Activated CD4-positive, alpha-beta memory T cell treated with anti-CD3 and anti-CD28 coated beads, Interleukin-2, amount 10 ng/mL, durations not matched to agents 7 days and 5 days (primary cell): ENCODE results near the gene HSCB. TPM values are rescaled to one million over a fixed set of nuclear protein-coding genes. Genes with fewer than 3 reads are reported as not detected.
A peak's percentile ranks its signal among the peaks of the same experiment; 100 is the strongest.
"Not testable (repeated sequence)": the region's sequence is repeated elsewhere in the genome, so short reads cannot be mapped to it uniquely, and the experiment has no call there.

ENCODE experiments used
- CTCF ChIA-PET: fragments of 350-600 bp; sonication (Branson Sonifier 250); formaldehyde crosslinking; loops from one replicate; lab custom pipeline; 2021; ENCODE audit warnings: antibody characterized with exemption, inconsistent platforms; lab: Charles Lee
- POLR2A ChIA-PET: fragments of 350-600 bp; sonication (Branson Sonifier 250); formaldehyde crosslinking; loops from one replicate; lab custom pipeline; 2021; ENCODE audit warnings: antibody characterized with exemption; lab: Charles Lee
- DNase-seq: peaks from one replicate; pipeline ENCODE4 v3.0.0-alpha.2; 2020
- H3K27ac Mint-ChIP-seq: one replicate; pipeline ENCODE4 v1.8.0; 2021; ENCODE audit warnings: mild to moderate bottlenecking, mixed read lengths
- H3K27me3 Mint-ChIP-seq: one replicate; pipeline ENCODE4 v1.8.0; 2021; ENCODE audit warnings: mixed read lengths
- H3K36me3 Mint-ChIP-seq: one replicate; pipeline ENCODE4 v1.8.0; 2021; ENCODE audit warnings: low read depth, mixed read lengths
- H3K4me1 Mint-ChIP-seq: one replicate; pipeline ENCODE4 v1.8.0; 2021; ENCODE audit warnings: mixed read lengths
- H3K4me3 Mint-ChIP-seq: one replicate; pipeline ENCODE4 v1.8.0; 2021; ENCODE audit warnings: mild to moderate bottlenecking, mixed read lengths
- H3K9me3 Mint-ChIP-seq: one replicate; pipeline ENCODE4 v1.8.0; 2021; ENCODE audit warnings: mixed read lengths
- total RNA-seq, 2 experiments: library from RNA; stranded (reverse); gene quantifications; one replicate each; pipeline ENCODE4 v1.2.3, GENCODE V29; 2021

The HSCB gene
- total RNA-seq, 2 experiments from 2014 or later: 14.4 to 16.1 TPM

DNA sequence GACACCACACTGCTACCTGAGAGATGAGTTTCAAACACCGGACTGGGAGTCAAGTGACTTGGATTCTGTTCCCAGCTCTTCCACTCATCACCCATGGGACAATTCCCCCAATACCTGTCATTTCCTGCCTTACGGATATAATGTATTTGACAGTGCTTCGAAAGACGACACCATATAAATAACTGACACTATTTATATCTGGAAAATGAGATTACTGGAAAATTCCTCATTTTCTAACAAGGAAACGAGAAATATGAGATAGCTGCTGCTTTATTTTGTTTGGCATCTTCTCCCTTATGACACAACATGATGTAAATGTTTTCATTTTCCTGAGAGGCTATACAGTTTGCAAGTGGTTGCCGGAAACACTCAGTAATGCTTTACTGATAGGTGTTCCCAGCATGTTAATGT, 8.6 kb downstream of the HSCB start:
- ChIA-PET POLR2A (interaction anchor here (0.9 to 1.6 kb wide), 3 partner anchors 8 to 10 kb away, joined by 3 to 4 read pairs (median 3); partner anchors contain the start of gene CHEK2), CTCF (interaction anchor here (0.7 kb wide), 1 partner anchor 82 kb away, joined by 4 read pairs; no protein-coding TSS in a partner anchor)
- Mint-ChIP-seq H3K27ac (no peak overlapping the region), H3K9me3 (no peaks in the 10 kb centered on the region), H3K4me3 (no peak overlapping the region), H3K36me3 (peaks cover 47% of the 10 kb centered on the region), H3K27me3 (no peaks in the 10 kb centered on the region), H3K4me1 (peaks cover 16% of the 10 kb centered on the region)
- DNase-seq: no peak

DNA sequence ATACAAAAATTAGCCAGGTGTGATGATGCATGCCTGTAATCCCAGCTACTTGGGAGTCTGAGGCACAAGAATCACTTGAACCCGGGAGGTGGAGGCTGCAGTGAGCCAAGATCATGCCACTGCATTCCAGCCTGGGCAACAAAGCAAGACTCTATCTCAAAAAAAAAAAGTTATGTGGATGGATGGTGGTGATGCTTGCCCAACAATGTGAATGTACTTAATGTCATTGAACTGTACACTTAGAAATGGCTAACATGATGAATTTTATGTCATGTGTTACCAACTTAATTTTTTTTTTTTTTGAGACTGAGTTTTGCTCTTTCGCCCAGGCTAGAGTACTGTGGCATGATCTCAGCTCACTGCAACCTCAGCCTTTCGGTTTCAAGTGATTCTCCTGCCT, 12.7 kb downstream of the HSCB start:
- H3K27ac Mint-ChIP-seq, H3K4me3 Mint-ChIP-seq, H3K9me3 Mint-ChIP-seq, H3K4me1 Mint-ChIP-seq, H3K27me3 Mint-ChIP-seq, DNase-seq, CTCF ChIA-PET, POLR2A ChIA-PET: not testable (repeated sequence)
- peaks cover 22% of the 10 kb centered on the region for H3K36me3 Mint-ChIP-seq

DNA sequence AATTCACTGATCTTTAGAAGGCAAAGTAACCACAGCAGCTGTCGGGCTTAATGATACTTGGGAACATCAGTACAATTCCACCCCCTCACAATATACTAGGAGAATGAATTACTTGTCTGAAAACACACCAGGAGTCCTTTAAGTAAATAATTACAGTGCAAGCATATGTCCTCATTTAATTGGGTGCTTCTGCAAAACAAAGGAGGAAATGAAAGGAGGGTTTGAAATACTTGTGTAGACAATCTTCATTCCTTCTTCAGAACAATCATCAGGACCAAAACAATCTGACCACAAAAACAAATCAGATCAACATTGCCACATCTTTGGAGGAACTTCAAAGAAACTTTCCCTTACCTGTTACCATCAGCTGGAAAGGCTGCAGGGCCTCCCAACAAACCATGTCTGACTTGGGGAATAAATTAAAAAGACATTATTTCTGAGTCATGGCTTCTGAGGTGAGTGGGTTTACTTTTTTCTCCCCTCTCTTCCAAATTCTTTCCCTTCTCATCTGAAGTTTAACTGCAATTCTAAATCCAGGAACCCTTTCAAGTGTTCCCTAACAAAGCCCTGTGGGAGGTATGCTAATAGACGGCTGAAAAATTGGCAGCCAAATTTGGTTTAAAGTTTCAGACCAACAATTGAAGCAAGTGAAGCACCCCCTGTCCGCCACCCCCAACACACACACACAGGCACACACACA, 18.2 kb downstream of the HSCB start:
- no peak for DNase-seq
- H3K9me3 Mint-ChIP-seq: no peaks in the 10 kb centered on the region
- ChIA-PET CTCF (interaction anchor here (1.8 kb wide), 1 partner anchor 10 kb away, joined by 4 read pairs; no protein-coding TSS in a partner anchor), POLR2A (interaction anchor here (1.3 kb wide), 1 partner anchor 10 kb away, joined by 4 read pairs; no protein-coding TSS in a partner anchor)
- H3K4me1 Mint-ChIP-seq: peaks cover 7% of the 10 kb centered on the region
- no peak overlapping the region for H3K4me3 Mint-ChIP-seq
- H3K27me3 Mint-ChIP-seq: peaks cover 2% of the 10 kb centered on the region
- H3K27ac Mint-ChIP-seq: no peak overlapping the region
- H3K36me3 Mint-ChIP-seq: peaks cover 3% of the 10 kb centered on the region

DNA sequence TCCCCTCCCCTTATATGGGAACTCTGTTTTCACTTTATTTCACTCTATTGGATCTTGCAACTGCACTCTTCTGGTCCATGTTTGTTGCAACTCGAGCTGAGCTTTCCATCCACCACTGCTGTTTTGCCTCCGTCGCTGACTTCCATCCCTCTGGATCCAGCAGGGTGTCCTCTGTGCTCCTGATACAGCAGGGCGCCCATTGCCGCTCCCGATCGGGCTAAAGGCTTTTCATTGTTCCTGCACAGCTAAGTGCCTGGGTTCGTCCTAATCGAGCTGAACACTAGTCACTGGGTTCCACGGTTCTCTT, 19.6 kb downstream of the HSCB start:
- Mint-ChIP-seq H3K4me3 (no peak overlapping the region), H3K27me3 (peaks cover 2% of the 10 kb centered on the region), H3K9me3 (no peaks in the 10 kb centered on the region), H3K27ac (no peak overlapping the region), H3K36me3 (peaks cover 3% of the 10 kb centered on the region), H3K4me1 (peaks cover 7% of the 10 kb centered on the region)
- POLR2A ChIA-PET: interaction anchor here (1.1 to 1.3 kb wide), 2 partner anchors 11 to 12 kb away, joined by 4 read pairs; partner anchors contain the start of gene CCDC117
- CTCF ChIA-PET: no interaction called here
- DNase-seq: no peak

DNA sequence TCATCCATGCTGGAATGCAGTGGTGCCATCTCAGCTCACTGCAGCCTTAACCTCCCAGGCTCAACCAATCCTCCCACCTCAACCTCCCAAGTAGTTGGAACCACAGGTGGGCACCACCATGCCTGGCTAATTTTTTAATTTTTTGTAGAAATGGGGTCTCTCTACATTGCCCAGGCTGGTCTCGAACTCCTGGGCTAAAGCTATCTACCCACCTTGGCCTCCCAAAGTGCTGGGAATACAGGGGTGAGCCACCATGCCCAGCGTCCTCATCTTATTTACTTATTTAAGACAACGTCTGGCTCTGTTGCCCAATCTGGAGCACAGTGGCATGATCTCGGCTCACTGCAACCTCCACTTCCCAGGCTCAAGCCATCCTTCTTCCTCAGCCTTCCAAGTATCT, 20.2 kb downstream of the HSCB start:
- H3K27ac Mint-ChIP-seq, CTCF ChIA-PET: not testable (repeated sequence)

DNA sequence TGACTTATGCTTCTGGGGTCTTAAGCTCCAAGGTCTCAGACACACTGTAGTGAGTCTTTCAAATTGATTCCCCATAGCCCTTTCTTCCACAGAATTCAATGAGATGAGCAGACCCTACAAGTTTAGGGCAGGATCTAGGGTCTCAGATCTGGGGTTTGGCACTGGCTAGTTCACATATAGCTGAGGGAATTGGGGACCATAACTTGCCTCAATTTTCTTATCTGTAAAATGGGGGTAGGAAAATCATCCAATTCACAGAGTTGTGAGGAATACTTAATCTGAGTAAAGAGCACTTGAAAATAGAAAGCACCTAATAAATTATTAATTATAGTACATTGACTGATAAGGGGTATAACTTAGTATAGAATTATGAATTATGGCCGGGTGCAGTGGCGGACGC, 24.8 kb downstream of the HSCB start:
- Mint-ChIP-seq H3K4me1 (no peaks in the 10 kb centered on the region), H3K36me3 (no peaks in the 10 kb centered on the region), H3K27me3 (peaks cover 3% of the 10 kb centered on the region), H3K4me3 (no peak overlapping the region), H3K27ac (no peak overlapping the region), H3K9me3 (peaks cover 6% of the 10 kb centered on the region)
- no peak for DNase-seq
- CTCF ChIA-PET: interaction anchor here (0.7 kb wide), 1 partner anchor 334 kb away, joined by 3 read pairs; no protein-coding TSS in a partner anchor
- POLR2A ChIA-PET: interaction anchor here (1.0 kb wide), 1 partner anchor 24 kb away, joined by 3 read pairs; no protein-coding TSS in a partner anchor

More for the DNA sequence above, 20.2 kb downstream of the HSCB start:
- DNase-seq, H3K4me1 Mint-ChIP-seq, H3K27me3 Mint-ChIP-seq, H3K36me3 Mint-ChIP-seq, POLR2A ChIA-PET, H3K4me3 Mint-ChIP-seq, H3K9me3 Mint-ChIP-seq: not testable (repeated sequence)

DNA sequence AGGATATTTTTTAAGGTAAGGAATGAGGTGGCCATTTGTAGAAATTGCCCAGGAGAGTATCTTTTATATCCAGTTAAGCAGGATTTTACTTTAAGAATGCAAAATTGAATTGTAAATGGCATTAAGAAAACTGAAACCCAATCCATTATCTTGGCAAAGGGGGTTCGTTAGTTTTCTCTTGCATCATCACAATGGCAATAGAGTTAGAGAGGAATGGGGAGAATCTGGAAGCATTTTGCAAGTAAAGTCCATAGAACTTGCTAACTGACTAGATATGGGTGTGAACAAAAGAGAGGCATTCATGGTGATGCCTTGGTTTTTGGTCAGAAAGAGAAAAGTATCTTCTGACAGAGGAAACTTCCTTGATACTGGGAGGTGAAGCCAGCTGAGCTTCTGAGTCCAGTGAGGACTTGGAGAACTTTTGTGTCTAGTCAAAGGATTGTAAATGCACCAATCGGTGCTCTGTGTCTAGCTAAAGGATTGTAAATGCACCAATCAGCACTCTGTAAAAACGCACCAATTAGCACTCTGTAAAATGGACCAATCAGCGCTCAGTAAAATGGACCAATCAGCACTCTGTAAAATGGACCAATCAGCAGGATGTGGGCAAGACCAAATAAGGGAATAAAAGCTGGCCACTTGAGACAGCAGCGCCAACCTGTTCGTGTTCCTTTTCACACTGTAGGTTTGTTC, 27.0 kb downstream of the HSCB start:
- peaks cover 10% of the 10 kb centered on the region for H3K4me1 Mint-ChIP-seq
- ChIA-PET POLR2A (no interaction called here), CTCF (interaction anchor here (0.6 kb wide), 1 partner anchor 10 kb away, joined by 3 read pairs; no protein-coding TSS in a partner anchor)
- H3K27ac Mint-ChIP-seq: no peak overlapping the region
- H3K27me3 Mint-ChIP-seq: peaks cover 3% of the 10 kb centered on the region
- H3K9me3 Mint-ChIP-seq: peaks cover 6% of the 10 kb centered on the region
- no peak overlapping the region for H3K4me3 Mint-ChIP-seq
- H3K36me3 Mint-ChIP-seq: peaks cover 6% of the 10 kb centered on the region
- no peak for DNase-seq

DNA sequence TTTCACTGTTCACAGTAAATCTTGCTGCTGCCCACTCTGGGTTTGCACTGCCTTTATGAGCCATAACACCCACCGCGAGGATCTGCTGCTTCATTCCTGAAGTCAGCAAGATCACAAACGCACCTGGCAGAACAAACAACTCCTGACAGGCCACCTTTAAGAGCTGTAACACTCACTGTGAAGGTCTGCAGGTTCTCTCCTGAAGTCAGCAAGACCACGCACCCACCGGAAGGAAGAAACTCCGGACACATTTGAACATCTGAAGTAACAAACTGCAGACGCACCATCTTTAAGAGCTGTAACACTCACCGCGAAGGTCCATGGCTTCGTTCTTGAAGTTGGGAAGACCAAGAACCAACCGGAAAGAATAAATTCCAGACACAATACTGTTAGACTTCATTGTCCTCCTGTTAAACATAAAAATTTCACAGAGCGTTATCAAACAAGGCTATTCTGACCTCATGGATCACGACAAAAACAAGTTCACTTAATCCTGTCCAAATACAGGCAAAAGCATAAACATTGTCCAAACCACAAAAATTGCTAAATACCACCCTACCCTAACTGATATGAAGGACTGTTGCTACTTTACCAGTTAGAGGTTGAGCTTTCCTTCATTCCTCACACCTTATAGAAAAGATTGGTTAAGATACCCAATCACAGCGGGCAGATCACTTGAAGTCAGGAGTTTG, 27.7 kb downstream of the HSCB start:
- no peak for DNase-seq
- Mint-ChIP-seq H3K27me3 (peaks cover 3% of the 10 kb centered on the region), H3K36me3 (peaks cover 9% of the 10 kb centered on the region), H3K4me1 (peaks cover 13% of the 10 kb centered on the region), H3K9me3 (peaks cover 6% of the 10 kb centered on the region), H3K4me3 (no peak overlapping the region), H3K27ac (no peak overlapping the region)
- ChIA-PET CTCF (interaction anchor here (1.6 kb wide), 1 partner anchor 10 kb away, joined by 4 read pairs; no protein-coding TSS in a partner anchor), POLR2A (no interaction called here)

DNA sequence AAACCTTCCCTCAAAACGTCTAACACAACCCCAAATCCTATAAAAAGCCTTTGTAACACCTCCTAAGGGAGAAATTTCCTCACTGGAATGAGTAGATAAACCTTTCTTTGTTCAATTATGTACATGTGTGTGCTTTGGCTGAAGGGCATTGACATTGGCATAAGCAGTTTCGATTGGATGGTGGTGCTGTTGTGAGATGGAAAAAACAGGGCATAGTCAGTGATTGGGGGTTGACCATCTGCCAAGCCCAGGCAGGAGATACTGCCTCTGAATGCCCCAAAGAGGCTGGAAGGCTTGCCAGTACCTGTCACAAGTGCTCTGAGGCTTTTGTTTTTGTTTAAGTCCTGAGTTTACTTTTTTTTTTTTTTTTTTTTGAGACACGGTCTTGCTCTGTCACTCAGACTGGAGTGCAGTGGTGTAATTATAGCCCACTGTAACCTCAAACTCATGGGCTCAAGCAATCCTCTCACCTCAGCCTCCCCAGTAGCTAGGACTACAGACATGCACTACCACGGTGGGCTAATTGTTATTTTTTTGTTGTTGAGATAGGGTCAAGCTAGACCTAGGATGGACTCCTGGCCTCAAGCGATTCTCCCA, 29.5 kb downstream of the HSCB start:
- Mint-ChIP-seq H3K4me1 (peaks cover 24% of the 10 kb centered on the region), H3K4me3 (no peak overlapping the region), H3K9me3 (peaks cover 6% of the 10 kb centered on the region), H3K27ac (no peak overlapping the region), H3K36me3 (peaks cover 26% of the 10 kb centered on the region), H3K27me3 (peaks cover 3% of the 10 kb centered on the region)
- DNase-seq: no peak
- ChIA-PET POLR2A (interaction anchor here (2.4 to 2.6 kb wide), 2 partner anchors 28 to 41 kb away, joined by 13 to 15 read pairs; no protein-coding TSS in a partner anchor), CTCF (interaction anchor here (1.6 to 2.2 kb wide), 2 partner anchors 11 to 26 kb away, joined by 4 to 6 read pairs; no protein-coding TSS in a partner anchor)

DNA sequence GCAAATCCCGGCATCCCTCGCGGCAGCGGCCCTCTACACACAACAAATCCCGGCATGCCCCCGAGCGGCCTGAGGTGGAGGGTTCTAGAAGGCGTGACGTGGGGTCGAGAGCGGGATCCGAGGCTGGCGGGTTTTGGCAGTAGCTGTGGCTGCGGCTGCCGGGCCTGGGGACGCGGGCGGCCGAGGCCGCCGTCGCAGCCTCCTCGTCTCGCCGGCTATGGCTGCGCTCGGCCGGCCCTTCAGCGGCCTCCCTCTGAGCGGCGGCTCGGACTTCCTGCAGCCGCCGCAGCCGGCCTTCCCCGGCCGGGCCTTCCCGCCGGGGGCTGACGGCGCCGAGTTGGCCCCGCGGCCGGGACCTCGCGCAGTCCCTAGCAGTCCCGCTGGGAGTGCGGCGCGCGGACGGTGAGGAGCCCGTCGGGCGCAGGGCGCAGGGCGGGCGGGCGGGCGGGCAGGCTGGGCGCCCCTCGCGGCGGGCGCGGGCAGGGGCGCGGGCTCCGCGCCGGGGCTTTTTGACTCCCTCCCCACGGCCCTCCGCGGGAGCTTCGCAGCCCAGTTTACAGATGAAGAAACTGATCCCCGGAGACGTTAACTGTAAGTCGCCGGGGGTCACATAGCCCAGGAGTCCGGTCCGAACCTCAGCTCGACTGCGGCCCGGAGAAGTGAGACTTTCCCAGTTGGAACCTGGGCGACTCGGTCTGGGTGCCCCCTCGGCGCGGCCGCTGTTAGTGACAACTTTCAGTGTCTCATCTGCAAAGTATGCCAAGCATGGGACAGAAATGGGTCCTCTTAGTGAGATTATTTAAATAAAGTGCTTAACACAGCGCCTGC, 31.0 kb downstream of the HSCB start, which contains the start of gene CCDC117:
TSS of gene CCDC117 (plus strand) at position 63 of the 828 bp plus-strand sequence. CDS start at position 218, 155 bp downstream.
- peak within 1 kb of the TSS; percentile 97 for H3K27ac Mint-ChIP-seq
- POLR2A ChIA-PET: interaction anchor here (0.8 to 3.3 kb wide), 16 partner anchors 12 to 854 kb away, joined by 3 to 93 read pairs (median 5); partner anchors contain the start of genes CHEK2, HSCB, PITPNB and XBP1
- peak; percentile 95 for DNase-seq
- H3K4me1 Mint-ChIP-seq: peaks cover 24% of the 10 kb centered on the region
- CTCF ChIA-PET: interaction anchor here (0.6 to 2.4 kb wide), 15 partner anchors 8 to 854 kb away, joined by 3 to 10 read pairs (median 3); partner anchors contain the start of genes CHEK2, HSCB and PITPNB
- peaks cover 32% of the 10 kb centered on the region for H3K36me3 Mint-ChIP-seq
- peak within 1 kb of the TSS; percentile 96 for H3K4me3 Mint-ChIP-seq
- peaks cover 6% of the 10 kb centered on the region for H3K9me3 Mint-ChIP-seq
- peaks cover 3% of the 10 kb centered on the region for H3K27me3 Mint-ChIP-seq

DNA sequence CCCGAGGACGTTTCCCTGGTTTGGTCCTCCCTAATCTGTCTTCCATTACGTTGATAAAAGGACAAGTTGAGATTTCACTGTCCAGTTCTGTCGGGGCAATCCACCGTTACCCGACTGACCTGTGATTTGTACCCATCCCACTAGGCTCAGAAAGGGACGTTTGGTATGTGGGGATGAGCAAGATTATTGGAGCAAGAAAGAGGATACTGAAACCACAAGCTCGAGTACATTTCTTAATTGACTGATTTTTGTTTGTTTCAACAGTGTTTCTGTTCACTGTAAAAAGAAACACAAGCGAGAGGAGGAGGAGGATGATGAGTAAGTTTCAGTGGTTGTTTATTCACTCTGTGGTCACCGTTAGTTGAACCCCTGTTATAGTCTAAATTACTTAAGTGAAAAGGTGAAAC, 31.6 kb downstream of the HSCB start:
- POLR2A ChIA-PET: interaction anchor here (0.8 to 3.3 kb wide), 11 partner anchors 13 to 56 kb away, joined by 3 to 93 read pairs (median 10); partner anchors contain the start of genes CHEK2, HSCB and XBP1
- CTCF ChIA-PET: interaction anchor here (1.0 to 2.4 kb wide), 8 partner anchors 17 to 854 kb away, joined by 3 to 10 read pairs (median 4); partner anchors contain the start of gene PITPNB
- peaks cover 36% of the 10 kb centered on the region for H3K36me3 Mint-ChIP-seq
- H3K27me3 Mint-ChIP-seq: peaks cover 3% of the 10 kb centered on the region
- H3K9me3 Mint-ChIP-seq: peaks cover 6% of the 10 kb centered on the region
- peaks cover 24% of the 10 kb centered on the region for H3K4me1 Mint-ChIP-seq
- DNase-seq: no peak
- H3K4me3 Mint-ChIP-seq: peak overlapping the region; percentile 96
- peak overlapping the region; percentile 97 for H3K27ac Mint-ChIP-seq
